Panc1 (cell line): ENCODE measurements around the gene CCDC187.

ENCODE experiments used
- CTCF ChIP-seq: fragments of 450-650 bp; IDR thresholded peaks from 2 replicates; pipeline ENCODE4 v1.5.1; 2017; ENCODE audit warnings: mild to moderate bottlenecking
- SIN3A ChIP-seq: IDR thresholded peaks from 2 replicates; pipeline ENCODE4 v1.6.1; 2012; ENCODE audit warnings: low read depth, mild to moderate bottlenecking, low read length, moderate library complexity, borderline replicate concordance; ENCODE audit not compliant: insufficient read depth

GRCh38 chr9:136243631-136244030, 60.3 kb downstream of the CCDC187 start:
- no peak for TF ChIP-seq CTCF
- no peak for TF ChIP-seq SIN3A
